ENCODE results near the gene SCN9A.

- TF ChIP-seq, protein P1, sequence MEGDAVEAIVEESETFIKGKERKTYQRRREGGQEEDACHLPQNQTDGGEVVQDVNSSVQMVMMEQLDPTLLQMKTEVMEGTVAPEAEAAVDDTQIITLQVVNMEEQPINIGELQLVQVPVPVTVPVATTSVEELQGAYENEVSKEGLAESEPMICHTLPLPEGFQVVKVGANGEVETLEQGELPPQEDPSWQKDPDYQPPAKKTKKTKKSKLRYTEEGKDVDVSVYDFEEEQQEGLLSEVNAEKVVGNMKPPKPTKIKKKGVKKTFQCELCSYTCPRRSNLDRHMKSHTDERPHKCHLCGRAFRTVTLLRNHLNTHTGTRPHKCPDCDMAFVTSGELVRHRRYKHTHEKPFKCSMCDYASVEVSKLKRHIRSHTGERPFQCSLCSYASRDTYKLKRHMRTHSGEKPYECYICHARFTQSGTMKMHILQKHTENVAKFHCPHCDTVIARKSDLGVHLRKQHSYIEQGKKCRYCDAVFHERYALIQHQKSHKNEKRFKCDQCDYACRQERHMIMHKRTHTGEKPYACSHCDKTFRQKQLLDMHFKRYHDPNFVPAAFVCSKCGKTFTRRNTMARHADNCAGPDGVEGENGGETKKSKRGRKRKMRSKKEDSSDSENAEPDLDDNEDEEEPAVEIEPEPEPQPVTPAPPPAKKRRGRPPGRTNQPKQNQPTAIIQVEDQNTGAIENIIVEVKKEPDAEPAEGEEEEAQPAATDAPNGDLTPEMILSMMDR (IDR thresholded peaks at IDR 0.05 in 2 of 3, conservative IDR thresholded peaks at IDR 0.05 in 1 of 3; ENCODE audit: borderline replicate concordance in 1 of 3, insufficient read depth in 1 of 3, low read depth in 2 of 3, low read length in 2 of 3), result no peak
- TF ChIP-seq SIN3A (IDR thresholded peaks at IDR 0.05; ENCODE audit: low read depth) (no peak), POLR2A (IDR thresholded peaks at IDR 0.05; ENCODE audit: borderline replicate concordance, extremely low read depth, insufficient read depth, insufficient read length) (no peak), YY1 (IDR thresholded peaks at IDR 0.05; ENCODE audit: extremely low read depth, insufficient replicate concordance, low read depth, low read length) (no peak), EZH2phosphoT487 (IDR thresholded peaks at IDR 0.05; ENCODE audit: borderline replicate concordance) (no peak), REST (IDR thresholded peaks at IDR 0.05; ENCODE audit: low read depth) (no peak), ZBTB33 (IDR thresholded peaks at IDR 0.05; ENCODE audit: extremely low read depth, insufficient replicate concordance, low read length) (no peak), POLR2AphosphoS5 (IDR thresholded peaks at IDR 0.05; ENCODE audit: low read depth, low read length) (no peak)
- TF ChIP-seq, protein P2, sequence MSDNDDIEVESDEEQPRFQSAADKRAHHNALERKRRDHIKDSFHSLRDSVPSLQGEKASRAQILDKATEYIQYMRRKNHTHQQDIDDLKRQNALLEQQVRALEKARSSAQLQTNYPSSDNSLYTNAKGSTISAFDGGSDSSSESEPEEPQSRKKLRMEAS (IDR thresholded peaks at IDR 0.05), result no peak
Observed at GRCh38 chr2:166334805-166335204, 40.9 kb downstream of the SCN9A start.
